WTC11 (cell line): ENCODE data around the gene TMEM115. TPM values are rescaled to one million over a fixed set of nuclear protein-coding genes. Genes with fewer than 3 reads are reported as not detected.

Source experiments
- ATAC-seq: fragments of 200-7000 bp; cut with Tn5 transposase; 2 replicates; pipeline ENCODE4 v1.10.0; 2021; ENCODE audit warnings: mild to moderate bottlenecking, moderate library complexity
- CTCF ChIA-PET: fragments of 300-600 bp; sonication (Branson Sonifier 250); formaldehyde crosslinking; loops from one replicate; lab custom pipeline; 2021; ENCODE audit warnings: antibody characterized with exemption; lab: Charles Lee
- POLR2A ChIA-PET: fragments of 350-600 bp; sonication (Branson Sonifier 250); formaldehyde crosslinking; loops from one replicate; lab custom pipeline; 2021; ENCODE audit warnings: antibody characterized with exemption; lab: Charles Lee
- DNase-seq: peaks from one replicate; pipeline ENCODE4 v3.0.0; 2021; ENCODE audit warnings: low spot score
- H3K27ac Mint-ChIP-seq: 2 replicates; pipeline ENCODE4 v1.8.0; 2021; ENCODE audit warnings: mixed read lengths
- H3K27me3 Mint-ChIP-seq: 2 replicates; pipeline ENCODE4 v1.8.0; 2021; ENCODE audit warnings: low read depth, mild to moderate bottlenecking, moderate library complexity, mixed read lengths
- H3K36me3 Mint-ChIP-seq: 2 replicates; pipeline ENCODE4 v1.8.0; 2021; ENCODE audit warnings: mixed read lengths
- H3K4me1 Mint-ChIP-seq: 2 replicates; pipeline ENCODE4 v1.8.0; 2022; ENCODE audit warnings: mixed read lengths
- H3K4me3 Mint-ChIP-seq: 2 replicates; pipeline ENCODE4 v1.8.0; 2021; ENCODE audit warnings: mild to moderate bottlenecking, moderate library complexity, mixed read lengths
- H3K9me3 Mint-ChIP-seq: 2 replicates; pipeline ENCODE4 v1.8.0; 2021; ENCODE audit warnings: mixed read lengths
- AFF4 ChIP-seq: sonication (generic); formaldehyde crosslinking; IDR thresholded peaks from 2 replicates; pipeline ENCODE4 v1.8.1; 2023; ENCODE audit warnings: mild to moderate bottlenecking, missing genetic modification reagents, borderline replicate concordance
- AR ChIP-seq: fragments of 250-450 bp; sonication (Bioruptor Pico); IDR thresholded peaks from 2 replicates; pipeline ENCODE4 v1.9.0; 2021; ENCODE audit warnings: mild to moderate bottlenecking
- ATF2 ChIP-seq: sonication (generic); formaldehyde crosslinking; IDR thresholded peaks from 2 replicates; pipeline ENCODE4 v1.8.1; 2022; ENCODE audit warnings: low read depth, missing genetic modification reagents, borderline replicate concordance
- E2F1 ChIP-seq: sonication (generic); formaldehyde crosslinking; IDR thresholded peaks from 2 replicates; pipeline ENCODE4 v1.8.0; 2022; ENCODE audit warnings: mild to moderate bottlenecking, missing genetic modification reagents
- ELF4 ChIP-seq: sonication (generic); formaldehyde crosslinking; IDR thresholded peaks from 2 replicates; pipeline ENCODE4 v1.8.1; 2022; ENCODE audit warnings: low read depth, mild to moderate bottlenecking, moderate library complexity, missing genetic modification reagents
- EMX1 ChIP-seq: fragments of 250-450 bp; sonication (Bioruptor Pico); IDR thresholded peaks from 2 replicates; pipeline ENCODE4 v1.8.0; 2021; ENCODE audit warnings: mild to moderate bottlenecking
- ETV6 ChIP-seq: sonication (generic); formaldehyde crosslinking; IDR thresholded peaks from 2 replicates; pipeline ENCODE4 v1.8.1; 2022; ENCODE audit warnings: mild to moderate bottlenecking, missing genetic modification reagents
- FOXJ3 ChIP-seq: sonication (generic); formaldehyde crosslinking; IDR thresholded peaks from 2 replicates; pipeline ENCODE4 v1.9.0; 2021; ENCODE audit warnings: missing genetic modification reagents, mild to moderate bottlenecking, borderline replicate concordance
- GABPB1 ChIP-seq: sonication (generic); formaldehyde crosslinking; IDR thresholded peaks from 2 replicates; pipeline ENCODE4 v1.8.1; 2023; ENCODE audit warnings: mild to moderate bottlenecking, missing genetic modification reagents
- IRF1 ChIP-seq: sonication (generic); formaldehyde crosslinking; IDR thresholded peaks from 2 replicates; pipeline ENCODE4 v1.8.0; 2023; ENCODE audit warnings: missing genetic modification reagents
- NFATC4 ChIP-seq: fragments of 250-450 bp; sonication (Bioruptor Pico); IDR thresholded peaks from 2 replicates; pipeline ENCODE4 v1.9.0; 2021; ENCODE audit warnings: mild to moderate bottlenecking
- SOX15 ChIP-seq: fragments of 250-450 bp; sonication (Bioruptor Pico); IDR thresholded peaks from 2 replicates; pipeline ENCODE4 v1.9.0; 2021; ENCODE audit warnings: mild to moderate bottlenecking
- SP1 ChIP-seq: sonication (generic); formaldehyde crosslinking; conservative IDR thresholded peaks from 2 replicates; pipeline ENCODE4 v1.8.1; 2022; ENCODE audit warnings: missing genetic modification reagents
- TCF7 ChIP-seq: sonication (generic); formaldehyde crosslinking; IDR thresholded peaks from 2 replicates; pipeline ENCODE4 v1.8.0; 2022; ENCODE audit warnings: mild to moderate bottlenecking, low read depth, missing genetic modification reagents, moderate library complexity
- TP53 ChIP-seq: sonication (generic); formaldehyde crosslinking; IDR thresholded peaks from 2 replicates; pipeline ENCODE4 v1.8.1; 2023; ENCODE audit warnings: mild to moderate bottlenecking, missing genetic modification reagents
- USF2 ChIP-seq: sonication (generic); formaldehyde crosslinking; IDR thresholded peaks from 2 replicates; pipeline ENCODE4 v1.8.1; 2023; ENCODE audit warnings: mild to moderate bottlenecking, missing genetic modification reagents, moderate library complexity
- ZBTB43 ChIP-seq: sonication (generic); formaldehyde crosslinking; IDR thresholded peaks from 2 replicates; pipeline ENCODE4 v1.8.1; 2023; ENCODE audit warnings: mild to moderate bottlenecking, missing genetic modification reagents
- ZNF219 ChIP-seq: sonication (generic); formaldehyde crosslinking; IDR thresholded peaks from 2 replicates; pipeline ENCODE4 v1.8.0; 2023; ENCODE audit warnings: missing genetic modification reagents, mild to moderate bottlenecking, borderline replicate concordance
- ZNF263 ChIP-seq: sonication (generic); formaldehyde crosslinking; IDR thresholded peaks from 2 replicates; pipeline ENCODE4 v1.8.1; 2022; ENCODE audit warnings: low read depth, mild to moderate bottlenecking, moderate library complexity, missing genetic modification reagents
- ZNF416 ChIP-seq: fragments of 250-450 bp; sonication (Bioruptor Pico); IDR thresholded peaks from 2 replicates; pipeline ENCODE4 v1.9.0; 2021; ENCODE audit warnings: mild to moderate bottlenecking, inconsistent platforms
- ZNF671 ChIP-seq: fragments of 250-450 bp; sonication (Bioruptor Pico); IDR thresholded peaks from 2 replicates; pipeline ENCODE4 v1.8.0; 2021; ENCODE audit warnings: mild to moderate bottlenecking
- total RNA-seq: library from RNA; stranded (reverse); gene quantifications from 3 replicates; pipeline ENCODE4 v1.2.3, GENCODE V29; 2021

The TMEM115 gene
- total RNA-seq, 1 experiment from 2014 or later: 30.0 TPM

- ChIA-PET CTCF (no interaction called here), POLR2A (no interaction called here)
- H3K9me3 Mint-ChIP-seq: no peaks in the 10 kb centered on the region
- H3K4me1 Mint-ChIP-seq: peaks cover 6% of the 10 kb centered on the region
- DNase-seq: no peak
- peaks cover 3% of the 10 kb centered on the region for H3K27me3 Mint-ChIP-seq
- TF ChIP-seq ZNF263 (CRISPR knock-in tag) (no peak), E2F1 (CRISPR knock-in tag) (no peak), IRF1 (CRISPR knock-in tag) (no peak), USF2 (CRISPR knock-in tag) (no peak), ZNF671 (no peak)
- TF ChIP-seq, all 79 proteins: peak for 0
- Mint-ChIP-seq H3K36me3 (no peaks in the 10 kb centered on the region), H3K27ac (no peak overlapping the region), H3K4me3 (no peak overlapping the region)
- ATAC-seq: no peak
Observed at GRCh38 chr3:50408443-50408944, 49.2 kb upstream of the TMEM115 start.

- DNase-seq: no peak
Observed at GRCh38 chr3:50406487-50406886, 47.2 kb upstream of the TMEM115 start.

More at GRCh38 chr3:50406487-50406886, 47.2 kb upstream of the TMEM115 start:
- Mint-ChIP-seq H3K9me3 (no peaks in the 10 kb centered on the region), H3K36me3 (no peaks in the 10 kb centered on the region), H3K4me1 (no peaks in the 10 kb centered on the region), H3K4me3 (no peak overlapping the region)
- POLR2A ChIA-PET: no interaction called here
- CTCF ChIA-PET: no interaction called here
- TF ChIP-seq ZNF219 (no peak), ZBTB43 (CRISPR knock-in tag) (no peak), ZNF416 (CRISPR knock-in tag) (no peak), SOX15 (CRISPR knock-in tag) (no peak), EMX1 (CRISPR knock-in tag) (no peak), TP53 (no peak), SP1 (no peak), ELF4 (CRISPR knock-in tag) (no peak), AFF4 (CRISPR knock-in tag) (no peak), AR (no peak), FOXJ3 (no peak), GABPB1 (CRISPR knock-in tag) (no peak), ETV6 (CRISPR knock-in tag) (no peak), TCF7 (no peak), ATF2 (no peak), NFATC4 (CRISPR knock-in tag) (no peak)
- TF ChIP-seq, all 79 proteins: peak for 0
- no peak for ATAC-seq
- Mint-ChIP-seq H3K27me3 (peaks cover 9% of the 10 kb centered on the region), H3K27ac (no peak overlapping the region)
